Measurements from ENCODE around the gene KCNAB1.

GRCh38 chr3:156551746-156552145 lies 431.4 kb downstream of the KCNAB1 start:
- no peak for TF ChIP-seq CTCF (optimal IDR thresholded peaks at IDR 0.05 in 1 of 3, IDR thresholded peaks at IDR 0.05 in 1 of 3, conservative IDR thresholded peaks at IDR 0.05 in 1 of 3; ENCODE audit: extremely low read depth in 1 of 3, insufficient read depth in 2 of 3, low read length in 3 of 3)
- no peak for TF ChIP-seq EZH2 (IDR thresholded peaks at IDR 0.05; ENCODE audit: low read length)

Measured in keratinocyte (primary cell).